HCT116 (cell line): ENCODE results near the gene ICAM2. TPM values are rescaled to one million over a fixed set of nuclear protein-coding genes. Genes with fewer than 3 reads are reported as not detected.

ENCODE experiments used
- ATAC-seq: fragments of 200-7000 bp; cut with Tn5 transposase; 2 replicates; pipeline ENCODE4 v1.9.1; 2020; ENCODE audit warnings: mild to moderate bottlenecking, moderate library complexity
- BruUV-seq: library from RNA; stranded (reverse); fragments of 400-500 nt; replicated peaks from 2 replicates; lab custom pipeline; 2021; lab: Mats Ljungman, UMichigan
- CTCF ChIA-PET: fragments of 300-600 bp; sonication (Branson Sonifier 250); formaldehyde crosslinking; loops from one replicate; lab custom pipeline; 2021; ENCODE audit warnings: antibody characterized with exemption; lab: Charles Lee
- POLR2A ChIA-PET: fragments of 300-600, 350-600 bp; sonication (Branson Sonifier 250); formaldehyde crosslinking; loops from one replicate; lab custom pipeline; 2021; ENCODE audit warnings: antibody characterized with exemption; lab: Charles Lee
- RAD21 ChIA-PET, 2 experiments: fragments of 300-600 bp; sonication (Branson Sonifier 250); formaldehyde crosslinking; loops; one replicate each; lab custom pipeline; 2023; ENCODE audit warnings: low total read pairs in 2 of 2; ENCODE audit not compliant: uncharacterized antibody in 2 of 2, unreplicated experiment in 2 of 2, low non-redundant PET in 1 of 2; lab: Charles Lee
- DNase-seq: peaks from one replicate; pipeline ENCODE4 v3.0.0-alpha.2; 2010; ENCODE audit warnings: low read depth, low spot score
- H2AFZ ChIP-seq: fragments of 200-600 bp; shearing (Covaris generic), sonication (generic); 2 replicates; pipeline ENCODE4 v1.6.1; 2017; ENCODE audit warnings: low read depth, mixed run types, mixed read lengths, antibody characterized with exemption, low read length; ENCODE audit not compliant: poor library complexity, severe bottlenecking
- H3K27ac ChIP-seq: 2 replicates; pipeline ENCODE4 v1.5.1; 2012; ENCODE audit warnings: low read depth, low read length
- H3K27me3 ChIP-seq: fragments of 200-600 bp; sonication (generic); 2 replicates; pipeline ENCODE4 v1.6.1; 2016; ENCODE audit warnings: mixed run types, low read length, mixed read lengths; ENCODE audit not compliant: insufficient read depth
- H3K36me3 ChIP-seq, 2 experiments: fragments of 200-500 bp in 1 of 2; fragments of 200-600 bp in 1 of 2; sonication (Bioruptor generic) in 1 of 2; sonication (generic) in 1 of 2; 2 replicates each; pipeline versions ENCODE4 v1.5.1 to v1.6.1; 2014 to 2016; ENCODE audit warnings: low read length in 2 of 2, inconsistent platforms in 1 of 2, mixed read lengths in 1 of 2, mixed run types in 1 of 2; ENCODE audit not compliant: insufficient read depth in 2 of 2, control insufficient read depth in 1 of 2
- H3K4me1 ChIP-seq, 2 experiments: fragments of 200-600 bp in 1 of 2; sonication (generic) in 1 of 2; 2 replicates each; pipeline versions ENCODE4 v1.5.1 to v1.6.1; 2012 to 2017; ENCODE audit warnings: low read length in 2 of 2, inconsistent platforms in 1 of 2, mild to moderate bottlenecking in 1 of 2, mixed read lengths in 1 of 2, mixed run types in 1 of 2, moderate library complexity in 1 of 2; ENCODE audit not compliant: insufficient read depth in 2 of 2, control insufficient read depth in 1 of 2
- H3K4me2 ChIP-seq: fragments of 200-600 bp; sonication (generic); 2 replicates; pipeline ENCODE4 v1.6.1; 2017; ENCODE audit warnings: mixed run types, low read length, mixed read lengths
- H3K4me3 ChIP-seq, 2 experiments: fragments of 200-600 bp in 1 of 2; sonication (generic) in 1 of 2; replicated peaks in 1 of 2; 2 replicates each; pipeline ENCODE4 v1.5.1; 2011 to 2016; ENCODE audit warnings: low read length in 2 of 2, control low read depth in 1 of 2, low read depth in 1 of 2, mild to moderate bottlenecking in 1 of 2, mixed read lengths in 1 of 2, mixed run types in 1 of 2
- H3K79me2 ChIP-seq: fragments of 200-600 bp; sonication (generic); 2 replicates; pipeline ENCODE4 v1.6.1; 2017; ENCODE audit warnings: mild to moderate bottlenecking, mixed run types, low read length, moderate library complexity, mixed read lengths; ENCODE audit not compliant: insufficient read depth
- H3K9ac ChIP-seq: fragments of 200-600 bp; sonication (generic); 2 replicates; pipeline ENCODE4 v1.6.1; 2016; ENCODE audit warnings: low read length, mixed read lengths
- H3K9me2 ChIP-seq: fragments of 200-600 bp; sonication (generic), shearing (Covaris generic); 2 replicates; pipeline ENCODE4 v1.6.1; 2017; ENCODE audit warnings: mixed run types, mild to moderate bottlenecking, moderate library complexity; ENCODE audit not compliant: insufficient read depth
- H3K9me3 ChIP-seq, 2 experiments: fragments of 200-500 bp in 1 of 2; fragments of 200-600 bp in 1 of 2; sonication (Bioruptor generic) in 1 of 2; sonication (generic) in 1 of 2; 2 replicates each; pipeline ENCODE4 v1.6.1; 2014 to 2017; ENCODE audit warnings: low read length in 2 of 2, mixed read lengths in 2 of 2, inconsistent platforms in 1 of 2, low read depth in 1 of 2, mild to moderate bottlenecking in 1 of 2, mixed run types in 1 of 2, moderate library complexity in 1 of 2; ENCODE audit not compliant: control insufficient read depth in 1 of 2, insufficient read depth in 1 of 2
- H4K20me1 ChIP-seq: fragments of 200-600 bp; sonication (generic), shearing (Covaris generic); 2 replicates; pipeline ENCODE4 v1.6.1; 2017; ENCODE audit warnings: mixed run types, mild to moderate bottlenecking, moderate library complexity; ENCODE audit not compliant: insufficient read depth
- ATF3 ChIP-seq: IDR thresholded peaks from 2 replicates; pipeline ENCODE4 v1.6.1; 2012
- EGR1 ChIP-seq: IDR thresholded peaks from 2 replicates; pipeline ENCODE4 v1.6.1; 2012; ENCODE audit warnings: low read depth
- EZH2phosphoT487 ChIP-seq: fragments of 200-600 bp; IDR thresholded peaks from 2 replicates; pipeline ENCODE4 v1.6.1; 2018; ENCODE audit warnings: antibody characterized with exemption, borderline replicate concordance
- FOSL1 ChIP-seq: IDR thresholded peaks from 2 replicates; pipeline ENCODE4 v1.6.1; 2012; ENCODE audit warnings: low read depth
- POLR2AphosphoS5 ChIP-seq: IDR thresholded peaks from 2 replicates; pipeline ENCODE4 v1.6.1; 2011; ENCODE audit warnings: mild to moderate bottlenecking, low read depth, low read length, moderate library complexity
- SIN3A ChIP-seq: IDR thresholded peaks from 2 replicates; pipeline ENCODE4 v1.6.1; 2012; ENCODE audit warnings: low read depth
- SP1 ChIP-seq: IDR thresholded peaks from 2 replicates; pipeline ENCODE4 v1.6.1; 2012; ENCODE audit warnings: low read depth
- TCF7L2 ChIP-seq: IDR thresholded peaks from 2 replicates; pipeline ENCODE4 v1.7.0; 2011; ENCODE audit warnings: borderline replicate concordance, inconsistent platforms; ENCODE audit not compliant: insufficient read depth, insufficient read length; ENCODE audit errors: extremely low read depth
- YY1 ChIP-seq: IDR thresholded peaks from 2 replicates; pipeline ENCODE4 v1.6.1; 2011; ENCODE audit warnings: low read length, low read depth, moderate library complexity, mild to moderate bottlenecking; ENCODE audit not compliant: insufficient replicate concordance; ENCODE audit errors: extremely low read depth
- ZFX ChIP-seq: fragments of 450-650 bp; IDR thresholded peaks from 2 replicates; pipeline ENCODE4 v1.6.1; 2017
- intact Hi-C: fragments of 100-400 bp; cut with micrococcal nuclease; formaldehyde crosslinking; loops from 2 replicates; pipeline ENCODE4 v1.10.0; 2022
- total RNA-seq: library from RNA; stranded (reverse); gene quantifications from one replicate; pipeline ENCODE4 v1.2.1, GENCODE V29; 2021; ENCODE audit not compliant: unreplicated experiment
- TF ChIP-seq, protein P1 (sequence below): IDR thresholded peaks from 2 replicates; pipeline ENCODE4 v1.6.1; 2011; ENCODE audit warnings: mild to moderate bottlenecking, low read length, moderate library complexity; ENCODE audit not compliant: insufficient replicate concordance; ENCODE audit errors: extremely low read depth

The ICAM2 gene
- total RNA-seq, 1 experiment from 2014 or later: 0.61 TPM

DNA sequence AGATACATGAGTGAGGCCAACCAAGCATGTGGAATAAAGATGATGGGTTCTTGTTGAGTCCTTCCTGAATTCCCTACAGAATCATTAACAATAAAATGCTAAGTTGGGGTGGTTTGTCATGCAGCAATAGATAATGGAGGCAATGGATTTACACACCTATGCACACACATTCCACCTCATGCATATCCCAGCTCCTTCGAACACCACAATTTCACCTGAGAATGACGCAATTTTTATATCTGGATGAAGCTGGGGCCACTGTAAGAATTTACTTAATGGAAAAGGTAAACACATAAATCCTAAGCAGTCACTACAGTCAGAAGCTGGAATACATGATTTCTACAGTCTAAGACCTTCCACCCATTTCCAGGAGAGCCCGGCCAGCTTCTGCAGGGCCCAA lies 49.8 kb upstream of the ICAM2 start:
- no peak overlapping the region for H2AFZ ChIP-seq
- BruUV-seq: no TSS peak
- ChIA-PET RAD21 (no interaction called here), POLR2A (interaction anchor here (0.7 kb wide), 1 partner anchor 59 kb away, joined by 3 read pairs; no protein-coding TSS in a partner anchor), CTCF (no interaction called here)
- ATAC-seq (no peak), DNase-seq (no peak)
- no peak overlapping the region for H3K4me2 ChIP-seq
- H3K27me3 ChIP-seq: no peaks in the 10 kb centered on the region
- no peaks in the 10 kb centered on the region for H3K4me1 ChIP-seq
- H3K4me3 ChIP-seq: no peak overlapping the region
- no peaks in the 10 kb centered on the region for H3K79me2 ChIP-seq
- no peak overlapping the region for H3K27ac ChIP-seq
- intact Hi-C loops: no loop called here
- H3K9me2 ChIP-seq: no peaks in the 10 kb centered on the region
- H4K20me1 ChIP-seq: no peaks in the 10 kb centered on the region
- TF ChIP-seq YY1: no peak
- TF ChIP-seq ATF3: no peak
- no peak for TF ChIP-seq SIN3A
- TF ChIP-seq EGR1: no peak
- no peak for TF ChIP-seq POLR2AphosphoS5
- TF ChIP-seq ZFX: no peak
- no peak for TF ChIP-seq FOSL1
- TF ChIP-seq EZH2phosphoT487: no peak
- TF ChIP-seq, protein P1, sequence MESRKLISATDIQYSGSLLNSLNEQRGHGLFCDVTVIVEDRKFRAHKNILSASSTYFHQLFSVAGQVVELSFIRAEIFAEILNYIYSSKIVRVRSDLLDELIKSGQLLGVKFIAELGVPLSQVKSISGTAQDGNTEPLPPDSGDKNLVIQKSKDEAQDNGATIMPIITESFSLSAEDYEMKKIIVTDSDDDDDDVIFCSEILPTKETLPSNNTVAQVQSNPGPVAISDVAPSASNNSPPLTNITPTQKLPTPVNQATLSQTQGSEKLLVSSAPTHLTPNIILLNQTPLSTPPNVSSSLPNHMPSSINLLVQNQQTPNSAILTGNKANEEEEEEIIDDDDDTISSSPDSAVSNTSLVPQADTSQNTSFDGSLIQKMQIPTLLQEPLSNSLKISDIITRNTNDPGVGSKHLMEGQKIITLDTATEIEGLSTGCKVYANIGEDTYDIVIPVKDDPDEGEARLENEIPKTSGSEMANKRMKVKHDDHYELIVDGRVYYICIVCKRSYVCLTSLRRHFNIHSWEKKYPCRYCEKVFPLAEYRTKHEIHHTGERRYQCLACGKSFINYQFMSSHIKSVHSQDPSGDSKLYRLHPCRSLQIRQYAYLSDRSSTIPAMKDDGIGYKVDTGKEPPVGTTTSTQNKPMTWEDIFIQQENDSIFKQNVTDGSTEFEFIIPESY: no peak
- TF ChIP-seq TCF7L2: no peak
- TF ChIP-seq SP1: no peak
- peaks cover 5 to 38% of the 10 kb centered on the region in 2 experiments; a peak in 2 of 4 replicates for H3K36me3 ChIP-seq
- peaks cover 11 to 13% of the 10 kb centered on the region in 2 experiments; a peak in 3 of 4 replicates for H3K9me3 ChIP-seq
- no peak overlapping the region for H3K9ac ChIP-seq
